ENCODE data around the gene ONECUT3.

Gene ONECUT3

DNA sequence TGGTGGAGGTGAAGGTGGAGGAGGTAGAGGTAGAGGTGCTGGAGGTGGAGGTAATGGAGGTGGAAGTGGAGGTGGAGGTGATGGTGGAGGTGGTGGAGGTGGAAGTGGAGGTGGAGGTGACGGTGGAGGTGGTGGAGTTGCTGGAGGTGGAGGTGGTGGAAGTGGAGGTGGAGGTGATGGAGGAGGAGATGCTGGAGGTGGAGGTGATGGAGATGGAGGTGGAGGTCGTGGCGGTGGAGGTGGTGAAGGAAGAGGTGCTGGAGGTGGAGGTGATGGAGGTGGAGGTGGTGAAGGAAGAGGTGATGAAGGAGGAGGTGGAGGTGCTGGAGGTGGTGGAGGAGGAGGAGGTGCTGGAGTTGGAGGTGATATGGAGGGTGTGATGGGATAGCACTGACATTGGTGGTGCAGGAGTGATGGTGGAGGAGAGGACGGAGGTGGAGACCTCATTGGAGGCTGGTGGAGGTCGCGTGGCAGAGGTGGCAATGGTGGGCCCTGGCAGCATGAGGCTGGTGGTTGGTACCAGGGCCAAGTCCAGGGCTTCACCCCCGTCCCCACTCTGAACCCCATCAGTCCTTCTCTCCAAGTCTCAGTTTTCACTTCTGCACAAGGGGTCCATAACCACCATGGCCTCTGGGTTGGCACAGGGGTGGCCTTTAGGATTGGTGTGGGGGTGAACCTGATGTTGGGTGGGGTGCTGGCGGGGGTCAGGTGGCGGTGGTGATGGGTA lies 15.8 kb downstream of the ONECUT3 start (continued):
- TF ChIP-seq SCRT2 (tag by site-specific recombination; IDR thresholded peaks at IDR 0.05), result no peak
- TF ChIP-seq ZBTB8A (tag by site-specific recombination; IDR thresholded peaks at IDR 0.05), result no peak
- no peak for TF ChIP-seq HOXA7 (CRISPR knock-in tag; IDR thresholded peaks at IDR 0.05; ENCODE audit: borderline replicate concordance)
- no peak for TF ChIP-seq ZBTB48 (tag by site-specific recombination; IDR thresholded peaks at IDR 0.05)
- TF ChIP-seq EGR2 (tag by site-specific recombination; IDR thresholded peaks at IDR 0.05; ENCODE audit: low read depth), result peak; percentile 97
- TF ChIP-seq ZNF416 (tag by site-specific recombination; IDR thresholded peaks at IDR 0.05), result no peak
- TF ChIP-seq, protein P1, sequence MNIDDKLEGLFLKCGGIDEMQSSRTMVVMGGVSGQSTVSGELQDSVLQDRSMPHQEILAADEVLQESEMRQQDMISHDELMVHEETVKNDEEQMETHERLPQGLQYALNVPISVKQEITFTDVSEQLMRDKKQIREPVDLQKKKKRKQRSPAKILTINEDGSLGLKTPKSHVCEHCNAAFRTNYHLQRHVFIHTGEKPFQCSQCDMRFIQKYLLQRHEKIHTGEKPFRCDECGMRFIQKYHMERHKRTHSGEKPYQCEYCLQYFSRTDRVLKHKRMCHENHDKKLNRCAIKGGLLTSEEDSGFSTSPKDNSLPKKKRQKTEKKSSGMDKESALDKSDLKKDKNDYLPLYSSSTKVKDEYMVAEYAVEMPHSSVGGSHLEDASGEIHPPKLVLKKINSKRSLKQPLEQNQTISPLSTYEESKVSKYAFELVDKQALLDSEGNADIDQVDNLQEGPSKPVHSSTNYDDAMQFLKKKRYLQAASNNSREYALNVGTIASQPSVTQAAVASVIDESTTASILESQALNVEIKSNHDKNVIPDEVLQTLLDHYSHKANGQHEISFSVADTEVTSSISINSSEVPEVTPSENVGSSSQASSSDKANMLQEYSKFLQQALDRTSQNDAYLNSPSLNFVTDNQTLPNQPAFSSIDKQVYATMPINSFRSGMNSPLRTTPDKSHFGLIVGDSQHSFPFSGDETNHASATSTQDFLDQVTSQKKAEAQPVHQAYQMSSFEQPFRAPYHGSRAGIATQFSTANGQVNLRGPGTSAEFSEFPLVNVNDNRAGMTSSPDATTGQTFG (tag by site-specific recombination; IDR thresholded peaks at IDR 0.05; ENCODE audit: borderline replicate concordance), result peak; percentile 71
- peak; percentile 71 for TF ChIP-seq ZNF366 (tag by site-specific recombination; conservative IDR thresholded peaks at IDR 0.05)
- TF ChIP-seq ZNF654 (tag by site-specific recombination; IDR thresholded peaks at IDR 0.05; ENCODE audit: low read depth), result no peak
- no peak for TF ChIP-seq ZIC2 (tag by site-specific recombination; IDR thresholded peaks at IDR 0.05)
- TF ChIP-seq, protein P2, sequence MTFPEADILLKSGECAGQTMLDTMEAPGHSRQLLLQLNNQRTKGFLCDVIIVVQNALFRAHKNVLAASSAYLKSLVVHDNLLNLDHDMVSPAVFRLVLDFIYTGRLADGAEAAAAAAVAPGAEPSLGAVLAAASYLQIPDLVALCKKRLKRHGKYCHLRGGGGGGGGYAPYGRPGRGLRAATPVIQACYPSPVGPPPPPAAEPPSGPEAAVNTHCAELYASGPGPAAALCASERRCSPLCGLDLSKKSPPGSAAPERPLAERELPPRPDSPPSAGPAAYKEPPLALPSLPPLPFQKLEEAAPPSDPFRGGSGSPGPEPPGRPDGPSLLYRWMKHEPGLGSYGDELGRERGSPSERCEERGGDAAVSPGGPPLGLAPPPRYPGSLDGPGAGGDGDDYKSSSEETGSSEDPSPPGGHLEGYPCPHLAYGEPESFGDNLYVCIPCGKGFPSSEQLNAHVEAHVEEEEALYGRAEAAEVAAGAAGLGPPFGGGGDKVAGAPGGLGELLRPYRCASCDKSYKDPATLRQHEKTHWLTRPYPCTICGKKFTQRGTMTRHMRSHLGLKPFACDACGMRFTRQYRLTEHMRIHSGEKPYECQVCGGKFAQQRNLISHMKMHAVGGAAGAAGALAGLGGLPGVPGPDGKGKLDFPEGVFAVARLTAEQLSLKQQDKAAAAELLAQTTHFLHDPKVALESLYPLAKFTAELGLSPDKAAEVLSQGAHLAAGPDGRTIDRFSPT (tag by site-specific recombination; IDR thresholded peaks at IDR 0.05), result 0 out of 2 replicates have a peak, but pooled peaks have one; percentile 46
- no peak for TF ChIP-seq ZNF341 (tag by site-specific recombination; IDR thresholded peaks at IDR 0.05; ENCODE audit: low read depth)
- TF ChIP-seq, protein P3, sequence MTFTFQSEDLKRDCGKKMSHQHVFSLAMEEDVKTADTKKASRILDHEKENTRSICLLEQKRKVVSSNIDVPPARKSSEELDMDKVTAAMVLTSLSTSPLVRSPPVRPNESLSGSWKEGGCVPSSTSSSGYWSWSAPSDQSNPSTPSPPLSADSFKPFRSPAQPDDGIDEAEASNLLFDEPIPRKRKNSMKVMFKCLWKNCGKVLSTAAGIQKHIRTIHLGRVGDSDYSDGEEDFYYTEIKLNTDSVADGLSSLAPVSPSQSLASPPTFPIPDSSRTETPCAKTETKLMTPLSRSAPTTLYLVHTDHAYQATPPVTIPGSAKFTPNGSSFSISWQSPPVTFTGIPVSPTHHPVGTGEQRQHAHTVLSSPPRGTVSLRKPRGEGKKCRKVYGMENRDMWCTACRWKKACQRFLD (tag by site-specific recombination; IDR thresholded peaks at IDR 0.05), result no peak
- no peak for TF ChIP-seq KLF8 (tag by site-specific recombination; IDR thresholded peaks at IDR 0.05)

DNA sequence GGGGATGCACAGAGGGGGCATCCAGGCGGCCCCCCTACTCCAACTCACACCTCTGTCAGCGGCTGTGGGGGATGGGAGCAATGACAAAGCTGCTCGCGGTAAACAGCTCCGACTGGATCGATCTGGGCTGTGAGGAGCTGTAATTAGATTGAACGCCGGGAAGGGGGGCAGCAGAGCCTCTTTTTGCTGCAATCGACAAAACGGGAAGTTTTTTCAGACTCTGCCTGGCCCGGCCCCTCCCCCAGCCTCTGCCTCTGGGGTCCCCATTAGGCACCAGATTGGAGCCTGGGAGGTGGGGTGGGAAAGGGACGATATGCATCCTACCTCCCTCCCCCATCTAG lies 16.3 kb downstream of the ONECUT3 start:
- H3K4me1 ChIP-seq (ENCODE audit: control insufficient read depth, insufficient read depth, low read length), result no peaks in the 10 kb centered on the region; the same call in 1 of the 2 replicates
- ChIA-PET CTCF (interaction anchor here (3.0 to 4.9 kb wide), 3 partner anchors 12 to 97 kb away, joined by 18 to 35 read pairs (median 31); no protein-coding TSS in a partner anchor), POLR2A (no interaction called here)
- no peak for TF ChIP-seq ZNF366 (tag by site-specific recombination; conservative IDR thresholded peaks at IDR 0.05)
- TF ChIP-seq ZNF311 (tag by site-specific recombination; IDR thresholded peaks at IDR 0.05; ENCODE audit: borderline replicate concordance), result no peak
- TF ChIP-seq ZNF132 (tag by site-specific recombination; IDR thresholded peaks at IDR 0.05; ENCODE audit: borderline replicate concordance), result no peak
- no peak for TF ChIP-seq ZNF621 (tag by site-specific recombination; IDR thresholded peaks at IDR 0.05)
- TF ChIP-seq SP3 (tag by site-specific recombination; IDR thresholded peaks at IDR 0.05), result no peak
- TF ChIP-seq ZNF335 (tag by site-specific recombination; conservative IDR thresholded peaks at IDR 0.05), result no peak
- TF ChIP-seq ZNF610 (tag by site-specific recombination; IDR thresholded peaks at IDR 0.05; ENCODE audit: borderline replicate concordance), result no peak
- TF ChIP-seq ZNF140 (tag by site-specific recombination; IDR thresholded peaks at IDR 0.05), result no peak
- TF ChIP-seq, protein P1 (tag by site-specific recombination; IDR thresholded peaks at IDR 0.05; ENCODE audit: borderline replicate concordance), result no peak
- TF ChIP-seq ZNF138 (tag by site-specific recombination; IDR thresholded peaks at IDR 0.05; ENCODE audit: borderline replicate concordance), result no peak
- no peak for TF ChIP-seq ZNF121 (tag by site-specific recombination; IDR thresholded peaks at IDR 0.05)
- TF ChIP-seq, protein P4, sequence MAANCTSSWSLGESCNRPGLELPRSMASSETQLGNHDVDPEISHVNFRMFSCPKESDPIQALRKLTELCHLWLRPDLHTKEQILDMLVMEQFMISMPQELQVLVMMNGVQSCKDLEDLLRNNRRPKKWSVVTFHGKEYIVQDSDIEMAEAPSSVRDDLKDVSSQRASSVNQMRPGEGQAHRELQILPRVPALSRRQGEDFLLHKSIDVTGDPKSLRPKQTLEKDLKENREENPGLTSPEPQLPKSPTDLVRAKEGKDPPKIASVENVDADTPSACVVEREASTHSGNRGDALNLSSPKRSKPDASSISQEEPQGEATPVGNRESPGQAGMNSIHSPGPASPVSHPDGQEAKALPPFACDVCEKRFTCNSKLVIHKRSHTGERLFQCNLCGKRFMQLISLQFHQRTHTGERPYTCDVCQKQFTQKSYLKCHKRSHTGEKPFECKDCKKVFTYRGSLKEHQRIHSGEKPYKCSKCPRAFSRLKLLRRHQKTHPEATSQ (tag by site-specific recombination; IDR thresholded peaks at IDR 0.05), result no peak
- TF ChIP-seq SP7 (tag by site-specific recombination; IDR thresholded peaks at IDR 0.05), result no peak
- no peak for TF ChIP-seq KLF7 (tag by site-specific recombination; IDR thresholded peaks at IDR 0.05; ENCODE audit: borderline replicate concordance)
- TF ChIP-seq ZNF623 (tag by site-specific recombination; IDR thresholded peaks at IDR 0.05), result no peak
- no peak for TF ChIP-seq ZNF76 (tag by site-specific recombination; IDR thresholded peaks at IDR 0.05; ENCODE audit: borderline replicate concordance, low read depth)

More for the DNA sequence above, 16.3 kb downstream of the ONECUT3 start:
- Histone ChIP-seq H3K9me3 (ENCODE audit: control insufficient read depth, insufficient read depth, low read depth, low read length) (no peaks in the 10 kb centered on the region), H3K27ac (ENCODE audit: extremely low read depth, low read depth, low read length) (no peak overlapping the region), H3K4me3 (ENCODE audit: low read depth, low read length) (no peak overlapping the region), H3K36me3 (ENCODE audit: control insufficient read depth in 2 of 2, insufficient read depth in 1 of 2, low read length in 2 of 2) (no peaks in the 10 kb centered on the region)

Measured in HEK293 (cell line).